Activated CD4-positive, alpha-beta T cell treated with anti-CD3 and anti-CD28 coated beads, Interleukin-2, amount 10 ng/mL, durations not matched to agents 7 days and 5 days (primary cell): Measurements from ENCODE around the gene NSUN6. TPM values are rescaled to one million over a fixed set of nuclear protein-coding genes. Genes with fewer than 3 reads are reported as not detected.

Source experiments
- CTCF ChIA-PET: fragments of 350-600 bp; sonication (Branson Sonifier 250); formaldehyde crosslinking; loops from one replicate; lab custom pipeline; 2021; ENCODE audit warnings: antibody characterized with exemption; lab: Charles Lee
- POLR2A ChIA-PET: fragments of 350-600 bp; sonication (Branson Sonifier 250); formaldehyde crosslinking; loops from one replicate; lab custom pipeline; 2021; ENCODE audit warnings: antibody characterized with exemption; lab: Charles Lee
- DNase-seq: peaks from one replicate; pipeline ENCODE4 v3.0.0-alpha.2; 2020
- H3K27ac Mint-ChIP-seq: one replicate; pipeline ENCODE4 v1.8.0; 2021; ENCODE audit warnings: mild to moderate bottlenecking, moderate library complexity, mixed read lengths
- H3K27me3 Mint-ChIP-seq: one replicate; pipeline ENCODE4 v1.8.0; 2021; ENCODE audit warnings: mixed read lengths
- H3K36me3 Mint-ChIP-seq: one replicate; pipeline ENCODE4 v1.8.0; 2021; ENCODE audit warnings: low read depth, mixed read lengths
- H3K4me1 Mint-ChIP-seq: one replicate; pipeline ENCODE4 v1.8.0; 2021; ENCODE audit warnings: mixed read lengths
- H3K4me3 Mint-ChIP-seq: one replicate; pipeline ENCODE4 v1.8.0; 2021; ENCODE audit warnings: mild to moderate bottlenecking, moderate library complexity, mixed read lengths
- H3K9me3 Mint-ChIP-seq: one replicate; pipeline ENCODE4 v1.8.0; 2021; ENCODE audit warnings: mixed read lengths
- total RNA-seq, 2 experiments: library from RNA; stranded (reverse); gene quantifications; one replicate each; pipeline ENCODE4 v1.2.3, GENCODE V29; 2021

NSUN6 gene
- total RNA-seq: 10 to 100 TPM; 21.7 to 22.0 TPM

DNA sequence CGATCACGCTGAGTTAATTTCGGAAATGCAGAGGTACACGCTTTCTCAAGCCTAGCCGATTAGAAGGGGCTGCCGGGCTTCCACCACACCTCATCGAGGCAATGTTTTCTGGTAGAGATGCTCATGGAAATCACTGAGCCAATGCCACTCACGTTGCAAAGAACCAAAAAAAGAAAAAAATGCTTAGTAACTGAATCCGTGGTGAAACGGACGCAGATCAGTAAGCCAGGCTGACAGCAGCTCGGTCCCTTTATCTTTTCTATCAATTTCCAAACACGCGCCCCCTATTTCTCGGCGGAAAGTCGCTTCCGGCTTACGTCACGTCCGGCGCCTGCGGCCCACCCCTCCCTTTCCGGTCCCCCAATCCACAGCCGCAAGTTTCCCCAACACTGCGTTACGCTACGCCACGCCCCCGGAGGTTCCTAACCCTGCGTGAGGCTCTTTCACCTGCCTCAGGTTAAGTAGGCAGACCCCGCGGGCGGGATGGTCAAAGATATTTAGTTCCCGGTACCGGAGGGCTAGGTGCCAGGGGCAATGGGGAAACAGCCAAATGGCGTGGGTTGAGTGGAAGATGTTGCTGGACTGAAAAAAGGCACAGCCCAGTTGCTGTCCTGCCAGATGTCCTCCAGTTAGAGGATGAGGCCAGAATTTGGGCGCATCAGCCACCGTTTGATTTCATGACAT is at the start of gene NSUN6:
NSUN6 (minus strand) TSS at position 264 of the 684 bp plus-strand sequence. CDS start 384 bp downstream, outside the sequence.
- Mint-ChIP-seq H3K36me3 (peaks cover 20% of the 10 kb centered on the region), H3K4me1 (peaks cover 43% of the 10 kb centered on the region), H3K4me3 (peak within 1 kb of the TSS; percentile 97), H3K27ac (peak within 1 kb of the TSS; percentile 98), H3K9me3 (no peaks in the 10 kb centered on the region), H3K27me3 (no peaks in the 10 kb centered on the region)
- peak; percentile 94 for DNase-seq
- POLR2A ChIA-PET: interaction anchor here (0.6 kb wide), 1 partner anchor 1655 kb away, joined by 4 read pairs; no protein-coding TSS in a partner anchor
- CTCF ChIA-PET: interaction anchor here (1.4 kb wide), 1 partner anchor 14 kb away, joined by 3 read pairs; no protein-coding TSS in a partner anchor

DNA sequence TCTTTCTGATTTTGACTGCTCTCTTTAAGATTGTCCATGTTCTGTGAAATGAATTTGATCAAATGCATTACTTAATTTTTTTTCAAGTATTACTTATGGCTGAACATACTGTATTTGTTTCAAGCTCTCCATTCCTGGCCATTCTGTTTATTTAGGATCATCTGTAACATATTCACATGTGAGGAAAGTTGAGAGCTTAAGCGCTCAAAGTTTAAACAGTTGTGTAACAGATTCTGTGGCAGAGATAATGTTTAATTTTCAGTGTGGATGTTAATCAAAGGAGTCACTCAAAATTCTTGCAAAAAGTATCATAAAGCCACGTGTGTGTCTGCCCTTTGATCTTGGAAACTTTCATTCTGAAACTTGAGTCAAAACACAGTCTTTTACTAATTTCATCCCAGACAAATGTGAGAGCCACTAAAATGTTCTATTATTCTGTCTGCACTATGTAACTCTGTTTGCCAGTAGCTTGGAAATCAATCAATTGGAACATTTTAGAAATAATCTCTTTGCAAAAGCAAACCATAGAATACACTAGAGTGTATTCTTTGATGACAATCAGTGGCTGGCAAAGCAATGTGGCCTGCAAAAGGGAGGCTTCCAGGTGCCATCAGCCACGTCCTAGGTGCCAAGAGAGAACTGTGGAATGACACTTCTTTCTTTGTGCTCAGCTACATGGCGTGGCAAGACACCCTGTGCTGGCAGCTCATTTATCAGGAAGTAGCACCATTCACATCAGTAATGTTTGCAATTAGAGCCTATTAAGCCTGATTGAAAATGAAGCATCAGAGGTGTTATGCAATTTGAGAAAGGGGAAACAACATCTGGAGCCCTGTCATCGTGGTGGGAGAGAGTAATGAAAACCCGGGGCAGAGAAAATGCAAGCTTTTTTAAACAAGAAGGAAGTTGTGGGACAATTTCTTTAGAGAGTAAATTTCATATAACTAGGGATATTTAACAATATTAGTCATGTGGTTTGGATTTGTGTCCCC is 48.8 kb upstream of the NSUN6 start:
- DNase-seq: no peak
- Mint-ChIP-seq H3K9me3 (no peaks in the 10 kb centered on the region), H3K36me3 (no peaks in the 10 kb centered on the region), H3K4me3 (no peak overlapping the region), H3K27ac (no peak overlapping the region), H3K4me1 (peaks cover 3% of the 10 kb centered on the region), H3K27me3 (peaks cover 2% of the 10 kb centered on the region)
- CTCF ChIA-PET: no interaction called here
- POLR2A ChIA-PET: no interaction called here

DNA sequence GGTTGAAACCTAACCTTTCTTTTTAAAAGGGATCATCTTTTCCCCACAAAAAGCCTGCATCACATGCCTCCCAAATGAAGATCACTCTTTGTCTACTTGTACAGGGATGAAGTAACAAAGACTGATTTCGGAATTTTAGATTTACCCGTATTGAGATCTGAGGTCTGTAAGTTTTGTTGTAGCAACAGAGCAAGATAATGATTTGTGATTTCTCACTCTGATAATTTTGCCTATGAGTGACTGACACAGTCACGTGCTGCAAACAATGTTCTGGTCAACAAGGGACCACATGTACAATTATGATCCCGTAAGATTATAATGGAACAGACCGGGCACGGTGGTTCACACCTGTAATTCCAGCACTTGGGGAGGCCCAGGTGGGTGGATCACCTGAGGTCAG is 39.2 kb upstream of the NSUN6 start:
- Mint-ChIP-seq H3K27ac (no peak overlapping the region), H3K27me3 (no peaks in the 10 kb centered on the region), H3K4me3 (no peak overlapping the region), H3K9me3 (no peaks in the 10 kb centered on the region), H3K4me1 (no peaks in the 10 kb centered on the region), H3K36me3 (no peaks in the 10 kb centered on the region)
- ChIA-PET POLR2A (no interaction called here), CTCF (no interaction called here)
- DNase-seq: no peak

GRCh38 chr10:18689498-18689897 is 38.1 kb upstream of the NSUN6 start:
- H3K27ac Mint-ChIP-seq: no peak overlapping the region
- no peak for DNase-seq
- H3K36me3 Mint-ChIP-seq: no peaks in the 10 kb centered on the region
- POLR2A ChIA-PET: no interaction called here
- CTCF ChIA-PET: no interaction called here
- no peaks in the 10 kb centered on the region for H3K9me3 Mint-ChIP-seq
- H3K4me1 Mint-ChIP-seq: peaks cover 7% of the 10 kb centered on the region
- H3K4me3 Mint-ChIP-seq: no peak overlapping the region
- H3K27me3 Mint-ChIP-seq: no peaks in the 10 kb centered on the region

DNA sequence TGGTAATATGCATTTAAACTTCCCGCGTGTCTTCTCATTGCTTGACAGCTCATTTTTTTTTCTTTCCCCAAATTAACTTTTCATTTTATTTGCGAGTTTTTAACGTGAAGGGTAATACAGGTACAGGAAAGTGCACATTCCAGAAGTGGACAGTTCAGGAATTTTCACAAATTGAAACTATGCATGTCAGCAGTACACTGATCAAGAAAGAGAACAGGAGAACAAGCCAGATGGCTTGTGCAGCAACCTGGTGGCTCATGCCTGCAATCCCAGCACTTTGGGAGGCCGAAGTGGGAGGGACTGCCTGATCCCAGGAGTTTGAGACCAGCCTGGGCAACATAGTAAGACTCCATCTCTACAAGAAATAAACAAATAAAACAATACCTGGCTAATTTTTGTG is 36.3 kb upstream of the NSUN6 start:
- no peak overlapping the region for H3K27ac Mint-ChIP-seq
- H3K4me3 Mint-ChIP-seq: no peak overlapping the region
- peaks cover 11% of the 10 kb centered on the region for H3K4me1 Mint-ChIP-seq
- H3K9me3 Mint-ChIP-seq: no peaks in the 10 kb centered on the region
- DNase-seq: no peak
- H3K27me3 Mint-ChIP-seq: no peaks in the 10 kb centered on the region
- CTCF ChIA-PET: no interaction called here
- POLR2A ChIA-PET: no interaction called here
- peaks cover 1% of the 10 kb centered on the region for H3K36me3 Mint-ChIP-seq

DNA sequence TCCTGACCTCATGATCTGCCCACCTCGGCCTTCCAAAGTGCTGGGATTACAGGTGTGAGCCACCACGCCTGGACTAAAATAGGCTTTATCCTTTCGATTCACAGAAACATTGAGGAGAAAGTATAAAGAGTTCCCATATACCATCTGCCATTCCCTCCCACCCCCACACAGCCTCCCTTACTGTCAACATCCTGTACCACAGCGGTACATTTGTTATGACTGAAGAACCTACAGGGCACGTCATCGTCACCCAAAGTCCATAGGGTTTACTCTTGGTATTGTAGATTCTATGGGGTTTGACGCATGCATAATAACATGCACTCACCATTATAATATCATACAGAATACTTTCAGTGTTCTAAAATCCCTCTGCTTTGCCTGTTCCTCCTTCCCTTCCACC is 35.8 kb upstream of the NSUN6 start:
- POLR2A ChIA-PET: no interaction called here
- H3K4me3 Mint-ChIP-seq: no peak overlapping the region
- CTCF ChIA-PET: no interaction called here
- H3K9me3 Mint-ChIP-seq: no peaks in the 10 kb centered on the region
- peaks cover 6% of the 10 kb centered on the region for H3K36me3 Mint-ChIP-seq
- H3K27ac Mint-ChIP-seq: no peak overlapping the region
- H3K4me1 Mint-ChIP-seq: peaks cover 15% of the 10 kb centered on the region
- DNase-seq: no peak
- no peaks in the 10 kb centered on the region for H3K27me3 Mint-ChIP-seq

DNA sequence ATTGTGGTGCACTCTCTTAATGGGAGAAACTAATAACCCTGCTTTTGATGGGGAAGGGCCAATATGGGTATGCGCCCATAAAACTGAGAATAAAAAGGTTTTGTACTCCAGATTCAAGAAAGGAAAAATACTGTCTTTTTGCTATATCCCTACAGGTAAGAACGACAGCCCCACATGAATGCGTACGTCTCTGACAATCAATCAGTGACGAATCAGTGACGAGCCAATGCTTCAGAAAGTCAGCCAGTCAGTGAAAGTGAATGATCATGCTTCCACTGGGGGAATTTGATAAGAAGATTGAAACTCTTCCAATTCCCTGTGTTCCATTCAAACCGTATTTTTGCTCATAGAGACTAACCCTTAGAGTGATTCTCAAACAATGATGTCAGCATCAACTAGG is 34.2 kb upstream of the NSUN6 start:
- ChIA-PET POLR2A (no interaction called here), CTCF (no interaction called here)
- Mint-ChIP-seq H3K4me1 (peaks cover 21% of the 10 kb centered on the region), H3K9me3 (no peaks in the 10 kb centered on the region), H3K4me3 (no peak overlapping the region), H3K36me3 (peaks cover 11% of the 10 kb centered on the region), H3K27me3 (no peaks in the 10 kb centered on the region), H3K27ac (no peak overlapping the region)
- no peak for DNase-seq

DNA sequence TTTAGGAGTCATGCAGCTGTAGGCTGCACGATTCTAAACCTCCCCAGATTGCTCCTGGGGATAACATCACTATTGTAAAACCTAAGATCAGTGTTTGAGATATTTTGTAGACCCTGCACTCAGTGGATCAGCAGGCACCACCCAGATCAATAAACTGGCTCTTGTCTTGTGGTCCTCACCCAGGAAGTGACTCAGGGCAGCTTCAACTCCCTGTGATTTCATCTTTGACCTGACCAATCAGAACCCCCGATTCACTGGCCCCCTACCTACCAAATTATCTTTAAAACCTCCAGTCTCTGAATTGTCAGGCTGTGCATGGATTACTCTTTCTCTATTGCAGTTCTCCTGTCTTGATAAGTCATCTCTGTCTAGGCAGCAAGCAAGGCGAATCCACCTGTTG is 33.6 kb upstream of the NSUN6 start:
- H3K36me3 Mint-ChIP-seq: peaks cover 11% of the 10 kb centered on the region
- POLR2A ChIA-PET: no interaction called here
- CTCF ChIA-PET: interaction anchor here (0.8 kb wide), 1 partner anchor 13 kb away, joined by 3 read pairs; no protein-coding TSS in a partner anchor
- no peak overlapping the region for H3K27ac Mint-ChIP-seq
- no peak for DNase-seq
- no peaks in the 10 kb centered on the region for H3K27me3 Mint-ChIP-seq
- no peaks in the 10 kb centered on the region for H3K9me3 Mint-ChIP-seq
- H3K4me3 Mint-ChIP-seq: no peak overlapping the region
- peaks cover 21% of the 10 kb centered on the region for H3K4me1 Mint-ChIP-seq

DNA sequence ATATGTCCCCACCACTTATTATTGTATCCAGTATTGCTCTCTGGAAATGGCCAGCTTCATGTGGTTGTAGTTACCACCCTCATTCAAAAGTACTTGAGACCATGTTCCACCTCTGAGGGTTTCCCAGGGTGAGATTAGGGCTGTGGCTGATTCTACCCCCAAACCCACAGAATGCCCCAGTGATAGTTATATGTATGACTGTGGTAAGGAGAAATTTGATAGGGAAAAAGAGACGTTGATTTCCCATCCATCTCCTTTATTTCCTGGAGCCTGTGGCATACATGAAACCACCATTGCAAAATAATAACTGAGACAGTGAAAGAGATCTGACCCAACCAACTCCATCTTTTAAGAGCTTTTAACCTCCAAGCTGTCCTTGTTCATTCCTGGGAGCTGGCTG is 33.0 kb upstream of the NSUN6 start:
- Mint-ChIP-seq H3K4me1 (peaks cover 21% of the 10 kb centered on the region), H3K9me3 (no peaks in the 10 kb centered on the region), H3K4me3 (no peak overlapping the region), H3K27me3 (no peaks in the 10 kb centered on the region), H3K27ac (no peak overlapping the region), H3K36me3 (peaks cover 11% of the 10 kb centered on the region)
- ChIA-PET POLR2A (no interaction called here), CTCF (interaction anchor here (0.8 kb wide), 1 partner anchor 12 kb away, joined by 3 read pairs; no protein-coding TSS in a partner anchor)
- no peak for DNase-seq

- CTCF ChIA-PET: no interaction called here
- POLR2A ChIA-PET: no interaction called here
Measured at GRCh38 chr10:18683427-18683826, 32.0 kb upstream of the NSUN6 start.

GRCh38 chr10:18681971-18682411 is 30.6 kb upstream of the NSUN6 start:
- peaks cover 21% of the 10 kb centered on the region for H3K4me1 Mint-ChIP-seq
- H3K4me3 Mint-ChIP-seq: no peak overlapping the region
- H3K9me3 Mint-ChIP-seq: no peaks in the 10 kb centered on the region
- CTCF ChIA-PET: no interaction called here
- H3K27me3 Mint-ChIP-seq: no peaks in the 10 kb centered on the region
- no peak for DNase-seq
- POLR2A ChIA-PET: no interaction called here
- no peak overlapping the region for H3K27ac Mint-ChIP-seq
- peaks cover 12% of the 10 kb centered on the region for H3K36me3 Mint-ChIP-seq

More at GRCh38 chr10:18683427-18683826, 32.0 kb upstream of the NSUN6 start:
- Mint-ChIP-seq H3K4me3 (no peak overlapping the region), H3K36me3 (peaks cover 11% of the 10 kb centered on the region), H3K9me3 (no peaks in the 10 kb centered on the region), H3K4me1 (peaks cover 21% of the 10 kb centered on the region), H3K27me3 (no peaks in the 10 kb centered on the region), H3K27ac (no peak overlapping the region)
- no peak for DNase-seq

GRCh38 chr10:18681366-18681765 is 30.0 kb upstream of the NSUN6 start:
- no peaks in the 10 kb centered on the region for H3K9me3 Mint-ChIP-seq
- peaks cover 21% of the 10 kb centered on the region for H3K4me1 Mint-ChIP-seq
- CTCF ChIA-PET: no interaction called here
- H3K27me3 Mint-ChIP-seq: no peaks in the 10 kb centered on the region
- peaks cover 14% of the 10 kb centered on the region for H3K36me3 Mint-ChIP-seq
- no peak for DNase-seq
- H3K27ac Mint-ChIP-seq: no peak overlapping the region
- POLR2A ChIA-PET: no interaction called here
- H3K4me3 Mint-ChIP-seq: no peak overlapping the region

- ChIA-PET POLR2A (no interaction called here), CTCF (no interaction called here)
- H3K36me3 Mint-ChIP-seq: peaks cover 15% of the 10 kb centered on the region
- no peaks in the 10 kb centered on the region for H3K9me3 Mint-ChIP-seq
- no peaks in the 10 kb centered on the region for H3K27me3 Mint-ChIP-seq
- H3K27ac Mint-ChIP-seq: no peak overlapping the region
- DNase-seq: no peak
- H3K4me3 Mint-ChIP-seq: no peak overlapping the region
- H3K4me1 Mint-ChIP-seq: peaks cover 21% of the 10 kb centered on the region
Measured at GRCh38 chr10:18680754-18681153, 29.4 kb upstream of the NSUN6 start.
